Stimulated activated CD4-positive, alpha-beta T cell treated with anti-CD3 and anti-CD28 coated beads, Interleukin-2, amount 100 ng/mL, for 4 hours (primary cell): ENCODE results near the gene RGL1.
A peak's percentile ranks its signal among the peaks of the same experiment; 100 is the strongest.

Experiments
- DNase-seq: peaks from one replicate; pipeline ENCODE4 v3.0.0-alpha.2; 2020; ENCODE audit warnings: low read depth

Gene RGL1

DNA sequence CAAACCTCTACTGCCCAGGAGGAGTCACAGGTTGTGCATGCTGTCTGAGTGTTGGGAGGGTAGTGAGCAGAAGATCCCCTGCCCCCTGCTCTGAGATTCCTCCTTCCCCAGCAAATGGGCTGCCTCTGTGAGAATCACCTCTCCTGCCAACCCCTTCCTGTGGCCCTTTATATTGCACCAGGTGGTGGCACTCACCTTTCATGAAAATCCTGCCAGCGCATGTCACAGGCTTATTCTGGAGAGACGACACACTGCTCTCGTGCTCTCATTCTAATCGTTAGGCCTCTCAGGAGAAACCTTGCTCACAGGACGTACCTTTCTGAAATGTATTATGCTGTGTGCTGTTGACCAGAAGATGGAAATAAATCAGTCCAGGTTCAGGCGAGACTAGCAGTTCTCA is 113.7 kb downstream of the RGL1 start:
- no peak for DNase-seq

DNA sequence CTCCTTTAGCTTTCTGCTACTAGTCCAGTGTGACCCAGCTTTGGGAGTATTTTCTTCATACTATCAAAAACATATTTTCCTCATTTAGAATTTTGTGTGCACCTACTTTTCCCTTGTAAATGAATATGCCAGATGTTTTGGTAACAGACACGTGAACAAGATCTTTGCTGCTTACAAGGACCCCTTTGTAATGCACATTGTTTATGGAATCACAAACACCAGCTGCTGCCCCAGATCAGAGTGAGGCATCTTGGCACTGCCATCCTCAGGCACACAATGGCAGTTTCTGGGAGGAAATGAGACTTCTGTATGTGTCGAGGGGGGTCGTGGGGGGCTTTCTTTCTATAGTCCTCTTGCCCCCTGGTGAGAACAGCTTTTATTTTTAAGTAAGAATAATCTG is 115.7 kb downstream of the RGL1 start:
- DNase-seq: no peak

DNA sequence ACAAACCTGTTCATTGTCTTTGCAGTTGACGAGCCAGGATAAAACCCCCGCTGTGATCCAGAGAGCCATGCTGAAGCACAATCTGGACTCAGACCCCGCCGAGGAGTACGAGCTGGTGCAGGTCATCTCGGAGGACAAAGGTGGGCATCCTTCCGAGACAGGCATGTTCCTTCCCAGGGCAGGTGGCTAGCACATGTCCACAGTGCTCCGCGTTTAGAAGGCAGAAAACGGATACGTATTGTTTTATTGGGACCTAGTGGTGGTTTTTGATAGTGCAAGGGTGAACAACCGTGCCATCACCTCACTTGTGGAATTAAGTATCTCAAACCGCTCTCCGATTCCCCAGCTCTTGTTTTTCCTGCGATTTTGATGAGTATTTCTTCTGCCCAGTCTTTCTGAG is 117.3 kb downstream of the RGL1 start:
- DNase-seq: no peak

DNA sequence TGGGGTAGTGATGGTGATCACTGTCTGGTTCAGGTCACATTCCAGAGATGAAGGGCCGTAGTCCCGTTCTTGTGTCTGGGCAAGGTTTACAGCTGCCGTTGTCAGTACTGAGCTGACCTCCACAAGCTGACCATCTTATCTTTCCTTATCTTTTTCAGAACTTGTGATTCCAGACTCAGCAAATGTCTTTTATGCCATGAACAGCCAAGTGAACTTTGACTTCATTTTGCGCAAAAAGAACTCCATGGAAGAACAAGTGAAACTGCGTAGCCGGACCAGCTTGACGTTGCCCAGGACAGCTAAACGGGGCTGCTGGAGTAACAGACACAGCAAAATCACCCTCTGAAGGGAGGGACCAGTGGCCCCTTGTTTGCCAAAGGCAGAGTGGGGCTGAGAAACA is 121.0 kb downstream of the RGL1 start:
- no peak for DNase-seq

DNA sequence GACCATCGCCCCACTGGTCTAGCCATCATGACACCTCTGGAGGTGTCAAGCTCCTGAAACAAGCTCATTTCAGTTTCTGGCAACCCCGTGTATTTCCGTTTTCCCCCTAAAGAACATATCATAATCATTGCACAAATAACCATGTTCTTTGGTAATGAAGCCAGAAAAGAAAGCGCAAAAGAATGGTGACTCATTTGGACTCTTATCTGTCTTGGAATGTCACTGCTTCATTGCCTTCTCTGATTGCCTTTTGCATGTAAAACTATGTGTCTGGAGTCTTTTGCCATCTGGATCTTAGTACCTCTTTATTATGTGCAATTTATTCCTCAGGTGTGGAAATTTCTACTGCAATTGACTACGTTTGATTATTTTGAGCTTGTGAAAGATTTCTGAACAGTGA is 122.1 kb downstream of the RGL1 start:
- no peak for DNase-seq

DNA sequence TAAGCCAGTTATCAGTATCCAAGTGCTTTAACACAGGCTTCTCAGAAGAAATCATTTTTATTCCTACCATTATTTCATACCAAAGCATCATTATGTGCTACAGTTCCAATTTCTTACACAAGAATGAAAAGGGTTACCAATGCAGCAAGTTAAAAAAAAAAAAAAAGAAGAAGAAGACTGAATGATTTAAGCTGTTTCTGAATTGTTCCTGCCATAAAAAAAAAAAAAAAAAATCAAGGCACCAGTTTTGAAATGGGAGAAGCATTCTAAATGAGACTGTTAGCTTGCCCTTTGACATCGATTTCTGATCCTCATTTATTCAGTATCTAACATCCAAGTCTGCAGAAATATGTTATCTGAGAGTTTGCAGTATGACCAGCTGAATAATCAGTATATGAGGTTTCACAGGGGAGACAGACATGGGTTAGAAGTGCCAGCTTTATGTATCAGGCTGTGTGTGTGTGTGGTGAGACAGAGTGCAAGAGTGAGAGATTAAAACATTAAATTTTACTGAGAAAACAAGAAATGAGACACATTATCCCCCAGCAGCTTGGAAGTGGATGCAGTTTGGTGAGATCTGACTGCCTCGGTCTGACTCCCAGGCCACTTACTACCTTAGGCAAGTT is 126.8 kb downstream of the RGL1 start:
- DNase-seq: no peak

DNA sequence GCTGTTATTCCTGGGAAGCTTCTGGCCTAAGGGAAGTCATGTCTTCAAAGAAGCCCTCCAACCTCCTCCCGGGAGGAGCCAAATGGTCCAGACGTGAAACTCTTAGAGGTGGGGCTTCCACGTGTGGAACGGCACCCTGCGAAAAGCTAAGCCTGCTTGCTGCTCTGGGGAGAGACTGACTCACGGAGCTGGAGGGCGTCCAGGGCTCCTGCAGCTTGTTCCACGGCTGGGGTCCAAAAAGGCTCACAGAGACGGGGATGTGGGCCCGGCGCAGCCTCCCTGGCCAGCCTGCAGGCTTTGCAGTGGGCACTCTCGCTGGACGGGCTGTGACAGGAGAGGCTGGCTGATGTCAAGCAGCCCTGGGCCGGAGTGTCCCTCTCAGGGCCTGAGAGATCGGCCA is 127.5 kb downstream of the RGL1 start:
- no peak for DNase-seq

DNA sequence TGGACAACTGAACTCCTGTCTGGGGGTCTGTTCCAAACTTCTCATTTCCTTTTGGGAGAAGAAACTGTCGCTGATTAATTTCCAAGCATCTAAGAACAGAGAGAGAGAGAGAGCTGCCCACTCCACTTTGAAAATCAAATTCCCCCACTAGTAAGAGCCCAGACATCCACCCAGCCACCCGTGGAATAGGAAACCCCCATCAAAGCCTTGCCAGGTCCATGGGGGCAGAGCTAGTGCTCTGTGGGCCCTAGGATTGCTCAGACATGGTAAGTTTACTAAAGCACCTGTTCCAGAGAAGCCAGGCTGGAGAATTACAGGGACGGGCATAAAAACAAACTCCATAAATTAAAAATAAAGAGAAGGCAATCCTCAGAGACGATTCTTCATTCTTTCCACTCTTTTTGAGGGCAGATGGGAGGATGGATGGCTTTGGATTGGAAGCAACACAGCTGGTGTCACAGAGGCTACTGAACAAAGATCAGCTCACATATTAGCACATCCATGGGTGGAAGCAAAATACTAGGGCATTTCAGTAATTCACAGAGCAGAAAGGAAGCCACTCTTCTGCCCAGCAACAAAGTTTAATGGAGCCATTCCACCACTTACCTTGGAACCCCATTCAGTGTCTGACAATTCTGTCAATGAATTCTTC is 128.7 kb downstream of the RGL1 start:
- no peak for DNase-seq

DNA sequence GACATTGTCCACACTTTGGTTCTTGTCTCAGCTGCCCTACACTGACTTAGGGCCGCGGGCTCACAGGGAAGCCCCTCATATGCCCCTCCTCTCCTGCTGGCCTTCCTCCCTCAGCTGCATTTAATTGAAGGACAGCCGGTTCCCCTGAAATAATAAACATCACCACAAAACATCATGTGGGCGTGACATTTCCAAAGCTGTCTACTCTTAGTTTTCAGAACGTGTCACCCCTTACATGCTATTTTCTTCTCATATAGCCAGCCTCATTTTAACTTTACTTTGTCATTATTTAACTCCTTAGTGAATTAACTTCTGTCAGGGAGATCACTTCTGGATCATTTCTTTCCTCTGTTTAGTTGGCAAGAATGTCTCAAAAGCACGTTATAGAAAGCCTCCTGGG is 129.4 kb downstream of the RGL1 start:
- no peak for DNase-seq

DNA sequence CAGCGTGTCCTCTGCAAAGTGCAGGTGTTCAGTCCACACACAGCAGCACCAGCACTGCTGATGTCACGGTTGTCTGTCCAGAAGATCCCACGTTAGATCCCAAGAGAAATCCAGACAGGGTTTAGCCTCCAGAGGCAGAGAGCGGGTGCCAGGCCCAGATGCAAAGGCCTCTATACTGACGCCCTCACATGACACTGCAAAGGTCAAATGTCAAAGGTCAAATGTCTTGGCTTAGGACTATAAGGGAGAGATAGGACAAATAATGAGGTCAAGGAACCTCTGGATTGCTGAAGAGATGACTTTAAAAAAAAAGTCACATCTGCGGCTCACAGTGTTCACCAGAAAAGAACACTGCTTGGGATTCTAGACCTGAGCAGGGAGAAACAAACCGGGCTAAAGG is 131.1 kb downstream of the RGL1 start:
- DNase-seq: no peak

DNA sequence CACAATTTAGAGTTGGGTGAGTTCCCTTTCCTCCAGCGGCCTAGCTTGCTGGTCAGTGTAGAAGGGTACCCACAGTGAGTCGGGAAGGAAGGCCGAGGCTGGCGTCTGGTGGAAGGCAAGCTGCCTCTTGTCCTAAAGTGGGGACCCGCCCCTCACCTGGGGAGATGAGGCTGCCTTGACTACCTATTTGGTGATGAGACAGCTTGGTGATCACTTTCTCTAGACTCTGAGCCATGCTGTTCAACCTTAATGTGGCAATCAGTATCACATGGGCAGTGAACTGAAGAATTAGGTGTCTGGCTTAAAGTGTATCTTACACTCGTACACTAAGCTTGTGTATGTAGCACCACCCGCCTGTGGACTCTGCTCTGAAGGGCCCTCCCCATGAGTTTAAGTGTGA is 131.9 kb downstream of the RGL1 start:
- no peak for DNase-seq

DNA sequence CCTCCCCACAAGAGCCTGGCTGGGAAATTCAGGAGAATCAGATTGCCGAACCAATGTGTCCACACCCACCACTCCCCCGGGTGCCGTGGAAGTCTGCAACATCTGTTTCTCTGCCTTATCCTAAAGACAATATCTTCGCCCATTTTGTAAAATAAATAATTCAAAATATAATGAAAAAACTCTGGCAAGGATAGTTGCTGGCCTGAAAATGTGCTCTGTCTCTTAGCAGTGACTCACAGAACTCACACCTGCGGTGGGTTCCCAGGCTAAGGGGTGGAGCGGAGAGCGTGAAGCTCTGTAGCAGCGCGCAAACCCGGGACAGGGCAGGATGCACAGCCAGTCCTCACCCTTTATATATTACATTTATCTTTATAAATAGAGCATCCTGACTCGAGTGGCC is 132.7 kb downstream of the RGL1 start:
- no peak for DNase-seq

DNA sequence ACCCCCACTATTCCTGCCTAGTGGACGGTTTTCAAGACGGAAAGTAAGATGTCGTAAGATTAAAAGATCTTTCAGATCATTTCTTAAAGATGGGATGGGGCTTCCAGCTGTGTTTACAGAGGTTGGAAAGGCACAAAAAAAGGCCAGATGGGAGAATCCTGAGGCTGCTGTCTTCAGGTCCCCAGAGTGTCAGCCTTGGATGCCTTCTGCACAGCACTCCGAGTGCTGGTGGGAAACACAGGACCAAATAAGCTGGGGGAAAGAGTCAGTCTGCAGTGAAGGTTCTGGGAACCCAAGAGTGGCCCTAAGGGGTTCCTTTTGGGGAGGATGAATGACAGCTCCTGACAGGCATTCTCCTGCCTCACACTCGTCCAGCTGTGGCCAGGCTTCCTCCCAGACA is 136.1 kb downstream of the RGL1 start:
- no peak for DNase-seq

DNA sequence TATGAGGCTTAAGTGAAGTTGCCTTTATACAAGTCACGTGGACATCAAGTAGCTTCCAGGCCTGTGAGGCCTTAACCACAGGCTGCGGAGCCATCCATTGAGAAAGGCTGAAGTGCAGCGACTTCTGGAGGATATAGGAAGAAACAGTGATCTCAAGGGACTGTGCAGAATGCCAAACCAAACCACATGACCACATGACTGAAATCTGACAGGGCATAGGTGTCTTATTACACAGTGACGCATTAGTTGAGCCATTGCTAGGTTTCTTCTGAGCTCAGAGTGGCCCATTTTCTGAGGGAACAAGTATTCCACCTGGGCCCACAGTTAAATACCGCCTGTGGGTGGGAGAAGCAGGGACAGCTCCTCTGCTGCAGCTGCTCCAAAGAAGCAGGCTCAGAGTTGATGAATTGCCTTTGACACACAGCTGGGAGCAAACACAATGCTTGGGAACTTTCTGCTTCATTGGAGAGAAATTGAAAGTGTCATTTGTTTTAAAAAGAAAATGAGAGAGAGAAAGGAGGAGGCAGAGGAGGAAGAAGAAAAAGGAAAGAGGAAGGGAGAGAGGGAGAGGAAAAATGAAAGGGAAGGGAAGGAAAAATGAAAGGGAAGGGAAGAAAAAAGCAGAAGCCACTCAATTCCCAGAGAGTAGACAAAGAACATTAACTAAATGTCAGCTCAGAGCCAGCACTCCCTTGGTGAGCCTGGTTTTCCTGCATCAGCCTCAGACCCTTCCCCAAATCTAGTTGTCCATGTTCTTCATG is 138.2 kb downstream of the RGL1 start:
- no peak for DNase-seq

DNA sequence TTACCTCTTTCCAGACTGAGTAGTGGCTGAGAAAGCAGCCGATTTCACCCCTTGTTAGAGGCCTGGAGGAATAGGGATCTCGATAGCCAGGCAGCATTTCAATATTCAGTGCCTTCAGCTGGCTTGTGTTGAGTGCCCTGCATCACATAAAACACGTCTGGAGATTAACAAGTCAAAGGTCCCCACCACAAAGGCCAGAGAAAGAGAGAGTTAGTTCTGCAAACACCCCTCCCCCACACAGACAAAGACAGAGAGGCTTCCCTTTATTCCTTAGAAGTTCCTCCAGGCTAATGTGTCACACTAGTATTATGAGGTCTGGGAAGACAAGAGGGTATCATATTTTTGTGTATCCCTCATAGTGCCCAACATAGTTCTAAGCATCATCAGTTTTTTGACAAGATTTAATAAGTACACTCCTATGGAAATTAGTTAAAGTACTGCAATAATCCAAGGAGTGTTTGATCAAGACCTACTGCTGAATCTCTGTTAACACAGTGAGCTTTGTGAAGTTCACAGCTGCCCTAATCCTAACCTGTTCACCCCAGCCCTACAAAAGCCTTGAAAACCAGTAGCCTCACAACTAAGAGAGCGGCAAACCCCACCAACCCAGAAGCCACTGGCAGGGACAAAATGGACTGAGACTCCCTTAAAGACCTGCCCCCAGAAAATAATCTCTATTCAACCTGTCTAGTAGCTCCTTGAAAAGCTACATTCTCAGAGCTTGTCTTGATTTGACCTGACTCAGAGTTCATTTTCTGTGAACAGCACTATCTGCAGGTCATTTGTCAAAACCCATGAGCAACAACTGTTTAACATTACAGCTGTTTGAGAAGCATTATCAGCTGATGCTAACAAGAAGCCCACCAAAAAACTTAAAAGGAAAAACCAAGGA is 140.8 kb downstream of the RGL1 start:
- no peak for DNase-seq

DNA sequence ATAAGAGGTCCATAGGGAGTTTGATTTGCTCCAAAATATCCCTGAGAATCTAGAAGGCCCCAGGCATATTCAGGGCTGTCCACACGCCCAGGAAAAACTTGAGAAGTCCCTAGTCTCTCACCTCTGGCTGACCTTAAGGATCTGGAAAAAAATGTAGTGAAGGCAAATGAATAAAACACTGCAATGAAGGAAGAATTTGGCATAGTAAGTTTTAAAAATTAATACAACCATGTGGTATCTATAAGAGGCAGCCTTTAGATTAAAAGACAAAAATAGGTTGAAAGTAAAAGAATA is 141.3 kb downstream of the RGL1 start:
- DNase-seq: no peak

DNA sequence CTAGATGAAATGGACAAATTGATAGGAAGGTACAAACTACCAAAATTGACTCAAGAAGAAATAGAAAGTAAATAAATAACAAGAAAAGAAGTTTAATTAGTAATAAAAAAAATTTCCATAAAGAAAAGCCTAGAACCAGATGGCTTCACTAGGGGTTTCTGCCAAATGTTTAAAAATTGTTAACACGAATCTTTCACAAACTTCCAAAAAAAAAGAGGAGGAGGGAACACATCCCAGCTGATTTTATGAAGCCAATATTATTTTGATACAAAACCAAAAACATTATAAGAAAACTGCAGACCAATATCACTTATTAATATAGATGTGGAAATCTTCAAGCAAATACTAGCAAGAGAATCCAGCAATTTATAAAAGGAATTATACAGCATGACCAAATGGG is 143.1 kb downstream of the RGL1 start:
- no peak for DNase-seq

DNA sequence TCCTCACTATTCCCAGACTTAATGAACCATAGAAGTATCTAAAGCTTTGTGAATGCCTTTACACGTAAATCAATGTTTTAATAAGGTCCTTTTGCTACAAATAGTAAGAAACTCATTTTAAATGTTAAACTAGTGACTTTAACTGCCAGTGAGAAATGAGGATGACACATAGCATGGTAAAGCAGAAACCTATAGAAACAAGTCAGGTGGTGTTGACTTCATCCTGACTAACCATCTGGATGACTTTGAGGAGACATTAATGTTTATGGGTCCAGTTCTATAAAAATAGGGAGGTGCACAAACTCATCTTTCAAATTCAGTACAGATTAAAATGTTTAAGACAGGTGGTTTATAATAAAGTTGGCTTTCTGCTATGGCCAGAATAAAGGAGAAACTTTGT is 147.2 kb downstream of the RGL1 start:
- DNase-seq: no peak

DNA sequence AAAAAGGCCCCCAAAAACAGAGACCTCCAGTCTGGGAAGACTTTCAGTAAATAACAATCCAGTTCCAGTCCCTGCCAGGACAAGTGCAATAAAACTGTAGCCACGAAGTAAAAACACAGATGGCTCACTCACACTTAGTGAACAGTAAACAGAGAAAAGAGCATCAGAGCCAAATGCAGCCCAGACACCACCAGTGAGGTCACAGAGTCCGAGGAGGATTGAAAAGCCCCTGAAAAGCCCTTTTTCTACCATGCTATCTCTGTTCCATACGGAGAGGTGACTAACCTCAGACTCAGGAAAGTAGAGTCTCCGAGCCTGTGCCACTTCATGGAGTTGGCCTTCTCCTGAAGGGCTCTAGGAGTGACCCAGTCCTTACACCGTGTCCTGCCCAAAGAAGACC is 148.1 kb downstream of the RGL1 start:
- no peak for DNase-seq

DNA sequence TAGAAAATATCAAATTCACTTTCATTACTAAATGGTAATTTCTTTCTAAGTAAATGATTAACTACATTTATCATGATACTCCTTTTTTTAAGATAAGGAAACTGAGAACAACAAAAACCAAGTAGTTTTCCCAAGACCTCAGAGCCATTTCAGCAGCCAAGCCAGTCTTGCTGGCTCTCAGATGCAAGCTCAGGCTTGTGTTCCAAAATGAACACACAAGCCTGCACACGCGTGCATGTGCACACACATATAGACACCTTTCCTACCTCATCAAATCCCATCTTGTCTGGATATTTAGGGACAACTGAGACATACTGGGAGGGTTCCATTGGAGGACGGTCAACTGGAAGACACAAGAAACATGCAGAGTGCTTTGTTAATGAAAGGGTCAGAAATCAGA is 149.6 kb downstream of the RGL1 start:
- DNase-seq: no peak

DNA sequence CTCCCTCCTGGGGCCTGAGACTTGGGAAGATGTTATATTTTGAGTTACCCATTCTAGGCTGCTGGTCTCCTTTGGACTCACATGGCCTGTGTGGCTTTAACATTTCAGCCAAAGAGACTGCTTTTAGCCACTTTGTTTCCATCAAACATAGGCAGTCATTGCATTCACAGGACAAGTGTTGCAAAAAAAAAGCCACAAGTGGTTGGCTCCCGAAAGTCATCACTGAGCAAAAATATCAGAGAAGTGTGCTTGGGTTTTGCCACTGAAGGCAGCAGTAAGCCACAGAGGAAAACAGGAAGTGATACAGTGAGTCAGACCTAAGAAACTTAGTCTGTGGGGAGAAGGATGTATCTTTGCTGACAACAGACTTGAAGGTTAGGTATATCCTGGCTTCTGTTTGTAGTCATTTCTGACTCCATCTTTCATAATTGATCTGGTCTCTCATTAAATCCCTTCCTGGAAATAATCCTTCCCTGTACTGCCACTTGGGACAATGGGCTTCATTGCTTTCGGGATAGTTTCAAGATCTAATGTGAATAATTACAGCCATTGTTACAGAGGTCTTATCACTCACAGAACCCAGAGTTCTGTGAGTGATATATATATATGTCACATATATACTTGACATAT is 151.8 kb downstream of the RGL1 start:
- peak; percentile 33 for DNase-seq

DNA sequence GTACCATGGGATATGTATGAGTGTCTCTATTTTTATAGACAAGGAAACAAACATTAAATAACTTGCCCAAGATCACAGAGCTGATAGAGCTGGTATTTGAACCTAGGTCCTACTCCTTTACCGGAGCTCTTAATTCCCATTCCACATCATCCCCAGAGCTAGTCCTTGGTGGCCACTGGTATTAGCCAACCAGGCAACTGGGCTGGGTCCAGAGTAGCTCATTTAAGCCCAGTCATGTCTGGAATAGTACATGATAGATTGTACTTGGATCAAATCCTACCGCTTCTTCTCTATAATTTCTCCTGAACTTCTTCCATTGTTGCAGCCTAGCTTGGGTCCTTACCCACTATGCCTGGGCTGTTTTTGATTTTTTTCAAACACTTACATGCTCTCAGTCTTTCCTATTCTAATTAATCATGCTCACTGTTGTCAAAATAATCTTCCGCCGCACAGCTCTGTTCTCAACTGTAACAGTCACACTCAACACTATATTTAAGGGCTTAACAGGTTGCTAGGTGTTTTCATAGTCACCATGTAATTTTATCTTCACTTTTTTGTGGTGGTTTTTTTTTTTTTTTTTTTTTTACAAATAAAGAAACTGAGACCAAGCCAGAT is 152.4 kb downstream of the RGL1 start:
- DNase-seq: no peak
